Central memory CD8-positive, alpha-beta T cell (primary cell): ENCODE measurements around the gene RPL36A.
A peak's percentile ranks its signal among the peaks of the same experiment; 100 is the strongest.

Experiments
- ATAC-seq: fragments of 150-1000 bp; cut with Tn5 transposase; replicated peaks from 2 replicates; pipeline ENCODE4 v1.10.0; 2022; ENCODE audit warnings: mild to moderate bottlenecking, moderate FRiP score, moderate number of reproducible peaks; ENCODE audit not compliant: poor library complexity, severe bottlenecking; ENCODE audit errors: extremely low read depth
- DNase-seq, 2 donors: peaks; one replicate each; pipeline ENCODE4 v3.0.0; 2021; ENCODE audit warnings: low spot score in 2 of 2
- H3K27ac Mint-ChIP-seq: one replicate; pipeline ENCODE4 v1.8.0; 2022; ENCODE audit warnings: low read depth, mild to moderate bottlenecking, moderate library complexity, mixed read lengths
- H3K27me3 Mint-ChIP-seq: one replicate; pipeline ENCODE4 v1.8.0; 2022; ENCODE audit warnings: mixed read lengths
- H3K36me3 Mint-ChIP-seq: one replicate; pipeline ENCODE4 v1.8.0; 2022; ENCODE audit warnings: mild to moderate bottlenecking, moderate library complexity, mixed read lengths; ENCODE audit not compliant: insufficient read depth
- H3K4me1 Mint-ChIP-seq: one replicate; pipeline ENCODE4 v1.8.0; 2022; ENCODE audit warnings: mixed read lengths
- H3K4me3 Mint-ChIP-seq: one replicate; pipeline ENCODE4 v1.8.0; 2022; ENCODE audit warnings: mild to moderate bottlenecking, moderate library complexity, mixed read lengths
- H3K9me3 Mint-ChIP-seq: one replicate; pipeline ENCODE4 v1.8.0; 2022; ENCODE audit warnings: mixed read lengths

RPL36A gene

DNA sequence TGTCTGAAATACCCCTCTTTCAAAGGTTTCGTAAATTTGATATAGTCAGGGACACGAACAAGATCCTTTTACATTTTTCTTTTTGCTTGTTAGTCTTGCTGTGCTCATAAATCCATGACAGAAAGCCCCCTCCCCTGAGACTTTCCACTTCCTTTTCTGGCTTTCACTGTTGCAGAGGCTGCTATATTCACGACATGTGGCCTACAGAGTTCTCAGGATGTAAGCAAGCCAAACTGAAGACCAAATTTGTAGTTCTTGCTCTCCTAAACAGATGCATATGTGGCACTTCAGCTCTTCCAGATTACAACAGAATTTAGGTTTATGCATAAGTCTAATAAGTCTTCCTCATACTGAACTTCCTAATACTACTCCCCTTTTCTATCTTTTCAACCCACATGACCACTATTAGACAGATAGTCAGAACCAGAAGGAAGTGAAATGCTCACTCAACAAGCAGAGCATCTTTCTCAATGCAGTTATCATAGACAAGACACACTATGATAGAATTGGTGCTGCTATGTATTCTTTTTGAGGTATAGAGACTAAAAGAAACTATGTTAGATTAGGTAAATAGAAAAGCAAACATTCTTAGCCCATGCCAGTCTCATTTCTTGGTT lies 19.8 kb upstream of the RPL36A start:
- Mint-ChIP-seq H3K36me3 (peaks cover 4% of the 10 kb centered on the region), H3K9me3 (no peaks in the 10 kb centered on the region), H3K4me3 (no peak overlapping the region), H3K27ac (no peak overlapping the region), H3K27me3 (peaks cover 9% of the 10 kb centered on the region), H3K4me1 (no peaks in the 10 kb centered on the region)
- no peak for ATAC-seq
- no peak for DNase-seq

DNA sequence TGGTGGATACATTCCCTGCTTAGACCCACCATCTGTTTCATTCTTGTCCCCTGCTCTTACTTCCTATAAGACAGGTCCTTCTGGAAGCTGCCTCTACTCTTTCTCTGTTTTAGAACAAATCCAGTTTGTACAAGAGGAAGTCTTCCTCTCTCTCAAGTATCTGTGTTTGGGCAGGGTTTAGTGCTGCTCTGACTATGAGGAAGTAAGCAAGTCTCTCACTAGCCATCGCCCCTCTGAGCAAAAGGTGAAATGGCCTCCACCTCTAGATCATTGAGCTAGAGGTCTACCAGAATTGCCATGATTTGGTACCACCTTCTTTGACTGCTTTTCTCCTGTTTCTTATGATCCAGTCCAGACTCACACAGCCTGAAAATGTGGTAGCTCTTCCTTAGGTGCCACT lies 13.3 kb upstream of the RPL36A start:
- Mint-ChIP-seq H3K4me3 (no peak overlapping the region), H3K27me3 (no peaks in the 10 kb centered on the region), H3K27ac (no peak overlapping the region), H3K36me3 (peaks cover 1% of the 10 kb centered on the region), H3K4me1 (no peaks in the 10 kb centered on the region), H3K9me3 (no peaks in the 10 kb centered on the region)
- no peak for DNase-seq
- ATAC-seq: no peak

DNA sequence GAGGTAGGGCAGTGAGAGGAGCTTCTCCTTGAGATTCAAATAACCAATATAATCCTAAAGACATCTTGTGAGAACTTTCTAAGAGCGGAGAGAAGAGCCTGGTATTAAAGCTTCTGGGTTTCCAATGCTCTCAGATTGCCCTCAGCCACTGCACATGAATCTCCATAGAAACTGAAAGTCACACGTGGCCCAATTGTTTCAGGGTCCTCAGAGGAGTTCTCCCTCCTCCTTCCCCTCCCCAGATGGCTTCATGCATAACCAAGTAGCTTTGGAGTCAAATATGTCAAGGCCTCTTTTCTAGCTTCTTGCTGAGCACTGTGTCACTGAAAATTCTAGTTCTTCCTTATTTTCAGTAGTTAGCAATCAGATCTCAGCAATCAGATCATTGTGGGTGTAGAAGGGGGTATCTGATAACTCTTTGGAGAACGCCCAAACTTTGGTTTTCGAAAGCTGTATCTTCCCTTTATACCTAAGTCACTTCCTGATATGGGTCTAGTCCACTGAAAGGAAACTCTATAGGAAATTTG lies 7.1 kb upstream of the RPL36A start:
- Mint-ChIP-seq H3K4me1 (no peaks in the 10 kb centered on the region), H3K36me3 (peaks cover 2% of the 10 kb centered on the region), H3K27ac (no peak overlapping the region), H3K27me3 (no peaks in the 10 kb centered on the region), H3K4me3 (no peak overlapping the region), H3K9me3 (no peaks in the 10 kb centered on the region)
- no peak for DNase-seq
- no peak for ATAC-seq

DNA sequence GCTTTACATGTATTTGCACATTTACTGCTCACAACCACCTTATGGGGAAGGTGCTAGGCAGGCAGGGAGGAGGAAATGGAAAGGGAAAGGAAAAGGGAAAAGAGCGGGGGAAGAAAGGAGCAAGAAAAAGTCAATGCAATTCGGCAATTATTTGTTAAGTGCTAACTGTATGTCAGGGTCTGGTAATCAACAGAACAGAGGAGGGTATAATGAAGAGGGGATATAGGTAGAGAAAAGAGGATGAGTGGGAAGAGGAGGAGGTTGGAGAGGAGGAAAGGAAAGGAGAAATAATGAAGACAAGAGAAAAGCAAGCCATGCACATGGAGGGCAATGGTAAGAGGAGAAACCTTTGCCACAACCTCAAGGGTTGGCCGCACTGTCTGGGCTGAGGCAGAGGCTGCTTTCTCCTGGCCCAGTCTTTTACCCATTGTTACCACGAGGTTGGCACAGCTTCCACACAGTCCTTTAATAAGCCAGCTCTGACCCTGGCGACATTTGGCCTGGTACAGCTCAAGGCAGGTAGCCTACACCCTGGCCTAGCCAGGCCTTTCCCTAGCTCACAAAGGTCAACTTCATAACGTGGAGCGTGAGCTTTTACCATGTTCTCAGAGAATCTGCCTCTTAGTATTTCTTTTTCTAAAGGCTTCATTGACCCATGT lies 5.7 kb upstream of the RPL36A start:
- H3K36me3 Mint-ChIP-seq: peaks cover 2% of the 10 kb centered on the region
- H3K27me3 Mint-ChIP-seq: no peaks in the 10 kb centered on the region
- H3K27ac Mint-ChIP-seq: no peak overlapping the region
- no peaks in the 10 kb centered on the region for H3K9me3 Mint-ChIP-seq
- H3K4me1 Mint-ChIP-seq: no peaks in the 10 kb centered on the region
- DNase-seq (no peak), ATAC-seq (no peak)
- H3K4me3 Mint-ChIP-seq: no peak overlapping the region

DNA sequence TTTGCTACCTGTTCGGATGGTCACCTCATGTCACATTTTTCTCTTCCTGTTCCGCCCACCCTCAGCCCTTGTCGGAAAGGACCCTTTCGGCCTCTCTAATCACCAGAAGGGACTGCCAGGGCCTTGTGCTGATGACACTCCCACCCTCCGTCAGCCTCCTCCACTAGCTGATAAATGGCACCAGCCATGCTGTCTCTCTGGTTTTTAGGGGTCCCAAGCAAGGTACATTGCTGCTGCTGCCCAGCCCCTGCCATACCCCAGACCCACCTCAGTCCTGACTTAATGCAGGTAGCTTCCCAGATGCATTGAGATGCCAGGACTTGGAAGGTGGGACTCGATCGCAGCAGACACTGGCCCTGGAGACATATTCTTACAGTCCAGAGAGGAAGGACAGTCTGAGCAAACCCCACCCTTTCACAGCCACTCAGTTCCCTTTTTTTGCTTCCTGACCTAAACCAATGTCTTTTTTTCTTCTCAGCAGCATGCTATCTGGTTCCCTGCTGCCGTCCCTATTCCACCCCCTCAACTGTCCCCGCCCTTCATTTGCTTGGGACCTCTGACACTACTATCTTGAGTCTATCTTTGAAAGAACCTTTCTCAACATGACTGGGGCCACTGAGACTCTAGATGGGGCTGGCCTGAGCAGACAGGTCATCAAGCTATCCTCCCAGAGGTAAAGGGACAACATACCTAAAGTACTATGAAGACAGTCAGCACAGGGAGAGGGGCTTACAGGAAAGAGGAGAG lies 4.8 kb upstream of the RPL36A start, which contains the start of gene BTK:
Gene BTK, minus strand, starts transcription at position 397 of the 747 bp plus-strand sequence. CDS start 10,907 bp downstream, outside the sequence.
- Mint-ChIP-seq H3K4me1 (peaks cover under 1% of the 10 kb centered on the region), H3K9me3 (no peaks in the 10 kb centered on the region), H3K27me3 (no peaks in the 10 kb centered on the region), H3K4me3 (peak within 1 kb of the TSS; percentile 26), H3K36me3 (peaks cover 4% of the 10 kb centered on the region), H3K27ac (no peak within 1 kb of the TSS)
- DNase-seq (no peak), ATAC-seq (no peak)

DNA sequence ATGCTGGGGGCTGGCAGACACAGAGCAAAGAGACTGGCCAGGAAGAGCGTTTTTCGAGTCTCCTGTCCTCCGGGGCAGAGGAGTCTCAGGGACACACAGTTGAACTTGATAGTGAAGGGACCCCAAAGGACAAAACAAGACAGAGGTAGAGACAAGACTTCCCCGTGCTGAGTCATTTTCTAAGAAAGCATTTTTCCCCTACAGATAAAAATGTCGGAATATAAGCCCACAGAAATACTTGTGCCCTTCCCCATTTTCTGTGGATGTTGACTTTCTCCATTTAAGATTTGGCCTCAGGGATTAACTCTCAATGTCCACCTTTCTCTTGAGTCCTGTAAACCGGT lies 4.3 kb upstream of the RPL36A start:
- H3K27me3 Mint-ChIP-seq: no peaks in the 10 kb centered on the region
- no peak for DNase-seq

DNA sequence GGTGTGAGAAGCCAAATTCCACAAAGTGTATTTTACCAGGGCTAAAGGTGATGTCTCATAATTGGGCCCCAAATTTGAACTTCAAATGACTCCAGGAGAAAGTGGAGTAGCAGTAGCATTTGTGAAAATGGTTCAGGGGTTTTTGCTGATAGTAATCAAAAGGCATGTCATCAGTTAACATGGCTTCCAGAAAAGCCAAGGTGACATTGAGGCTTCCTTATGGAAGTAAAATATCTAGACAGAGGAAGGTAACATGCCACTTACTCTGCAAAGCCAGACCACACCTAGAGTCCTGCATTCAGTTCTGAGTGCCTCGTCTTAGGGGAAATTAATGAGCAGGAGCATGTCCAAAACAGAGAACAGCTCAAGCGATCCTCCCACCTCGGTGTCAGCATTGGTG lies 2.2 kb upstream of the RPL36A start:
- Mint-ChIP-seq H3K36me3 (peaks cover 21% of the 10 kb centered on the region), H3K27ac (no peak overlapping the region), H3K4me1 (peaks cover 21% of the 10 kb centered on the region), H3K27me3 (no peaks in the 10 kb centered on the region), H3K4me3 (no peak overlapping the region), H3K9me3 (no peaks in the 10 kb centered on the region)
- DNase-seq (no peak), ATAC-seq (no peak)

More for the DNA sequence above, 4.3 kb upstream of the RPL36A start:
- peaks cover 7% of the 10 kb centered on the region for H3K36me3 Mint-ChIP-seq
- H3K4me3 Mint-ChIP-seq: no peak overlapping the region
- H3K27ac Mint-ChIP-seq: no peak overlapping the region
- H3K9me3 Mint-ChIP-seq: no peaks in the 10 kb centered on the region
- H3K4me1 Mint-ChIP-seq: peaks cover 6% of the 10 kb centered on the region
- no peak for ATAC-seq

DNA sequence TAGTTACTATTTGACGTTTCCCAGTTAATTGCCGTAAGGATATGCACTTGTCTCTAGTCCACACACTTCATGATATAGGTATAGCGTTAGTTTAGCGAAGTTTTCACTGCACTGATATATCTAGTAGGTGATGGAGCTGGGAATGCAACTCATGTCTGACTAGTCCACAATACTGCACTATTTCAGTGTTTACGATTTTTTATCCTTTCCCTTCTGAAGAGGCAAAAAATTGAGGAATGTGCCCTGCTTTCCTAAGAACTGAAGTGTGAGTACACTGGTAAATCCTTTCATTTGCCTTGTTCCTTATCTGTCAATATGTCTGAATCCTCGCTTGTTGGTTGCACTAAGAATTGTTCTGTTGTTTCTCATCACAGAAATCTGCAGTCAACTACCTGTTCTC lies 1.0 kb downstream of the RPL36A start:
- no peak for ATAC-seq
- no peak for DNase-seq
- Mint-ChIP-seq H3K4me1 (peaks cover 24% of the 10 kb centered on the region), H3K27me3 (no peaks in the 10 kb centered on the region), H3K27ac (peak overlapping the region; percentile 94), H3K36me3 (peaks cover 40% of the 10 kb centered on the region), H3K4me3 (peak overlapping the region; percentile 90), H3K9me3 (no peaks in the 10 kb centered on the region)

DNA sequence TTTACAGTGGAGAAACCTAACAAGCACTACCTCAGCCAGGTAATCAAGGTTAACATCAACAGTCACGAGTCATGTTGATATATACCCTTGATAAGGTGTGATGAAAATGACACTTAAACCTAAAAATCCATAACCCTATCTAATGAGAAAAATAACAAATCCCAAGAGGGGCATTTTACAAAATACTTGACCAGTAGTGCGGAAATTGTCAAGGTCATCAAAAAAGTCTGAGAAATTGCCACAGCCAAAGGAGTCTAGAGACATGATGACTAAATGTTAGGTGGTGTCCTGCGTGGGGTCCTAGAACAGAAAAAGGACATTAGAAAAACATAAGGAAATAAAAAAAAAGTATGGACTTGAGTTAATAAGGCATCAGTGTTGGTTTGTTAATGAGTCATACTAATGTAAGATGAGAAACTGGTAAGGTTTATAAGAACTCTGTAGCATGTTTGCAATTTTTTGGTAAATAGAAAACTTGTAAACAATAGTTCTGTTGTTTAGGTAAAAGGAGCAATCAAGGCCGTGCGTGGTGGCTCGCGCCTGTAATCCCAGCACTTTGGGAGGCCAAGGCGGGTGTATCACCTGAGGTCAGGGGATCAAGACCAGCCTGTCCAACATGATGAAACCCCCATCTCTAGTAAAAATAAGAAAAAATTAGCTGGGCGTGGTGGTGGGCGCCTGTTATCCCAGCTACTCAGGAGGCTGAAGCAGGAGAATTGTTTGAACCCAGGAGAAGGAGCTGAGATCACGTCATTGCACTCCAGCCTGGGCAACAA lies 2.9 kb downstream of the RPL36A start:
- no peaks in the 10 kb centered on the region for H3K9me3 Mint-ChIP-seq

DNA sequence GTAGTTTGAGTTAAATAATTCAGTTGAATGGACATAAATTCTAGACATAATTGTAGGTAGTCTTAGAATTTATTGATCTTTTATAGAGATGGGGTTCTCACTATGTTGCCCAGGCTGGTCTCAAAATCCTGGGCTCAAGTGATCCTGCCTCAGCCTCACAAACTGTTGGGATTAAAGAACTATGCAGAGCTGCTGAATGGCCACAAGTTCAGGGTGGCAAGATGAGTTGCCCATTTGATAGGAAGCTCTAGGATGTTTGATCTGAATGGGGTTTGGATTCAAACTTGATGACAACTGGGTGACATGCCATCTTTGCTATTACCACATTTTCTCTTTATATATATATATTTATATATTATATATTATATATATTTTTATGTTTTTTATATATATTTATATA lies 3.6 kb downstream of the RPL36A start:
- Mint-ChIP-seq H3K36me3 (peaks cover 40% of the 10 kb centered on the region), H3K9me3 (no peaks in the 10 kb centered on the region), H3K4me1 (peaks cover 24% of the 10 kb centered on the region), H3K4me3 (no peak overlapping the region), H3K27ac (no peak overlapping the region), H3K27me3 (no peaks in the 10 kb centered on the region)
- ATAC-seq (no peak), DNase-seq (no peak)

More for the DNA sequence above, 2.9 kb downstream of the RPL36A start:
- Mint-ChIP-seq H3K36me3 (peaks cover 40% of the 10 kb centered on the region), H3K27ac (peak overlapping the region; percentile 94), H3K4me3 (no peak overlapping the region), H3K4me1 (peaks cover 24% of the 10 kb centered on the region), H3K27me3 (no peaks in the 10 kb centered on the region)
- ATAC-seq (no peak), DNase-seq (no peak)

DNA sequence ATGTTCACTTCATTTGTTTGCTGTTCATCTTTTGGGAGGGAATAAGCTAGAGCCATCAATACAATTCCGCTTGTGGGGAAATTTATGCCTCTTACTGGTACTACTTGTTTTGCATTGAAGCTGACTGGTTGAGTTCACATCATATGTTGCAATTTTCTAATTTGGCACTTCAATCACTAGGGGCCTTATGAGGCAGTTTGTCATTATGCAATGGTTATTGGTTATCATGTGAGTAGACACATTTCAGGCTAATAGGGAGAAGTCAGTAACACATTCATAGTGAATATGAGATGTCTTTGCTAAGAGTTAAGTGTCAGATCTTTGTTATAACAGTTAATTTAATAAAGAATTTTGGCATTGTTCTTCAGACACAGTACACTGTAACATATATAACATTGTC lies 5.0 kb downstream of the RPL36A start:
- peaks cover 24% of the 10 kb centered on the region for H3K4me1 Mint-ChIP-seq
- ATAC-seq (no peak), DNase-seq (no peak)
- no peaks in the 10 kb centered on the region for H3K27me3 Mint-ChIP-seq
- no peaks in the 10 kb centered on the region for H3K9me3 Mint-ChIP-seq
- H3K36me3 Mint-ChIP-seq: peaks cover 42% of the 10 kb centered on the region
- no peak overlapping the region for H3K27ac Mint-ChIP-seq
- no peak overlapping the region for H3K4me3 Mint-ChIP-seq

DNA sequence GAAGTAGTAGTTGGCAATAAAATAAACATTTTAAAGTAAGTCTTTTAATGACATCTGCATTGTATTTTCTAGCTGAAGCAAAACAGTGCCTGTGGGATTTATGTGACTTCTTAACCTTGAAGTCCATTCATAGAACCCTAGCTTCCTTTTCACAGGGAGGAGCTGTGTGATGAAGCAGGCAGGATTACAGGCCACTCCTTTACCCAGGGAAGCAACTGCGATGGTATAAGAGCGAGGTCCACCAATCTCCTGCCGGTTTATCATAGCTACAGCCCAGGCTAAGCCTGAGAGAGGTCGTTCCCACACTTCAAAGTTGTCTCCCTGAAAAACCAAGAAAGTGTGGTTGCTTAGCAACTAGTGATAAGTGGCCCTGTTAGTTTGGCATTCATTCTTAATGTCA lies 7.0 kb downstream of the RPL36A start:
- H3K4me1 Mint-ChIP-seq: peaks cover 12% of the 10 kb centered on the region
- H3K4me3 Mint-ChIP-seq: no peak overlapping the region
- H3K27ac Mint-ChIP-seq: no peak overlapping the region
- H3K9me3 Mint-ChIP-seq: no peaks in the 10 kb centered on the region
- DNase-seq (no peak), ATAC-seq (no peak)
- H3K36me3 Mint-ChIP-seq: peaks cover 31% of the 10 kb centered on the region
- H3K27me3 Mint-ChIP-seq: no peaks in the 10 kb centered on the region
